H1 (cell line): ENCODE results near the gene ARID2. TPM values are rescaled to one million over a fixed set of nuclear protein-coding genes. Genes with fewer than 3 reads are reported as not detected.

Experiments
- CTCF ChIA-PET: fragments of 300-600 bp; sonication (Branson Sonifier 250); formaldehyde crosslinking; loops from one replicate; lab custom pipeline; 2021; ENCODE audit not compliant: partially characterized antibody; lab: Charles Lee
- POLR2A ChIA-PET: fragments of 300-600 bp; sonication (Branson Sonifier 250); formaldehyde crosslinking; loops from one replicate; lab custom pipeline; 2021; ENCODE audit warnings: inconsistent platforms; ENCODE audit not compliant: partially characterized antibody; lab: Charles Lee
- DNase-seq, 2 experiments: peaks; one replicate each; pipeline versions ENCODE4 v3.0.0 to v3.0.0-alpha.2; 2010 to 2022; ENCODE audit warnings: low spot score in 2 of 2, low read depth in 1 of 2, mixed read lengths in 1 of 2
- FAIRE-seq: peaks from 2 replicates; lab custom pipeline; 2011; peaks lifted over from hg19 to GRCh38; lab: Jason Lieb, UNC
- H2AFZ ChIP-seq: 2 replicates; pipeline ENCODE4 v1.8.1; 2012; ENCODE audit warnings: low read length, inconsistent platforms
- H2AK5ac ChIP-seq: 2 replicates; pipeline ENCODE4 v1.6.1; 2013; ENCODE audit warnings: low read depth, low read length
- H2BK120ac ChIP-seq: replicated peaks from 2 replicates; pipeline ENCODE3; 2013; ENCODE audit warnings: low read depth, low read length, inconsistent platforms
- H2BK12ac ChIP-seq: 2 replicates; pipeline ENCODE4 v1.6.1; 2013; ENCODE audit warnings: low read depth, low read length
- H2BK15ac ChIP-seq: 2 replicates; pipeline ENCODE4 v1.6.1; 2013; ENCODE audit warnings: low read length
- H2BK20ac ChIP-seq: 2 replicates; pipeline ENCODE4 v1.6.1; 2013; ENCODE audit warnings: low read length
- H2BK5ac ChIP-seq: 2 replicates; pipeline ENCODE4 v1.6.1; 2013; ENCODE audit warnings: low read depth, low read length
- H3K14ac ChIP-seq: 2 replicates; pipeline ENCODE4 v1.6.1; 2013; ENCODE audit warnings: inconsistent platforms; ENCODE audit not compliant: insufficient read length
- H3K18ac ChIP-seq: 2 replicates; pipeline ENCODE4 v1.6.1; 2013; ENCODE audit warnings: low read length; ENCODE audit errors: extremely low read depth
- H3K23ac ChIP-seq: 2 replicates; pipeline ENCODE4 v1.6.1; 2013; ENCODE audit warnings: inconsistent platforms; ENCODE audit not compliant: insufficient read length
- H3K23me2 ChIP-seq: 2 replicates; pipeline ENCODE4 v1.6.1; 2013; ENCODE audit warnings: low read depth, low read length
- H3K27ac ChIP-seq: 2 replicates; pipeline ENCODE4 v1.6.1; 2011; ENCODE audit warnings: low read depth, low read length, inconsistent platforms
- H3K27me3 ChIP-seq, 4 experiments: replicated peaks in 1 of 4; 1 replicate in 1 of 4; 2 replicates in 3 of 4; pipeline versions ENCODE4 v1.6.1 to v1.8.1; 2011 to 2013; ENCODE audit warnings: low read length in 3 of 4, mild to moderate bottlenecking in 3 of 4, inconsistent platforms in 2 of 4, mixed read lengths in 2 of 4, moderate library complexity in 1 of 4; ENCODE audit not compliant: control insufficient read depth in 3 of 4, insufficient read depth in 3 of 4; ENCODE audit errors: extremely low read depth in 1 of 4
- H3K36me3 ChIP-seq, 4 experiments: 2 replicates each; pipeline versions ENCODE4 v1.6.1 to v1.8.1; 2011 to 2013; ENCODE audit warnings: mild to moderate bottlenecking in 4 of 4, low read length in 3 of 4, moderate library complexity in 2 of 4, control low read depth in 1 of 4, inconsistent platforms in 1 of 4; ENCODE audit not compliant: insufficient read depth in 4 of 4, control insufficient read depth in 2 of 4
- H3K4ac ChIP-seq: replicated peaks from 2 replicates; pipeline ENCODE3; 2013; ENCODE audit warnings: low read length, low read depth, mixed read lengths, inconsistent platforms; ENCODE audit not compliant: insufficient read length
- H3K4me1 ChIP-seq, 4 experiments: replicated peaks in 1 of 4; 1 replicate in 1 of 4; 2 replicates in 3 of 4; pipeline versions ENCODE4 v1.6.1 to v1.8.1; 2011 to 2013; ENCODE audit warnings: low read length in 3 of 4, inconsistent platforms in 2 of 4, mixed read lengths in 1 of 4; ENCODE audit not compliant: insufficient read depth in 4 of 4, control insufficient read depth in 3 of 4
- H3K4me2 ChIP-seq, 2 experiments: 2 replicates each; pipeline versions ENCODE4 v1.6.1 to v1.8.1; 2011 to 2013; ENCODE audit warnings: low read depth in 2 of 2, low read length in 2 of 2, control low read depth in 1 of 2, inconsistent platforms in 1 of 2, mild to moderate bottlenecking in 1 of 2; ENCODE audit not compliant: insufficient read depth in 1 of 2
- H3K4me3 ChIP-seq, 4 experiments: fragments of 200-600, 300-600 bp in 1 of 4; sonication (generic), shearing (Covaris generic), sonication (Bioruptor Twin) in 1 of 4; 2 replicates each; pipeline versions ENCODE4 v1.5.1 to v1.8.1; 2011 to 2016; ENCODE audit warnings: low read length in 4 of 4, low read depth in 3 of 4, control low read depth in 2 of 4, inconsistent platforms in 2 of 4, mild to moderate bottlenecking in 2 of 4, mixed read lengths in 1 of 4, moderate library complexity in 1 of 4; ENCODE audit not compliant: insufficient read depth in 2 of 4; ENCODE audit errors: extremely low read depth in 1 of 4
- H3K56ac ChIP-seq: replicated peaks from 2 replicates; pipeline ENCODE3; 2013; ENCODE audit warnings: low read depth, mild to moderate bottlenecking, mixed read lengths, low read length, inconsistent platforms; ENCODE audit not compliant: insufficient read length
- H3K79me1 ChIP-seq: 2 replicates; pipeline ENCODE4 v1.6.1; 2013; ENCODE audit warnings: low read depth, low read length, control low read depth
- H3K79me2 ChIP-seq, 2 experiments: 2 replicates each; pipeline versions ENCODE4 v1.6.1 to v1.8.1; 2012 to 2013; ENCODE audit warnings: low read length in 2 of 2, mild to moderate bottlenecking in 2 of 2, inconsistent platforms in 1 of 2; ENCODE audit not compliant: insufficient read depth in 2 of 2, control insufficient read depth in 1 of 2
- H3K9ac ChIP-seq, 4 experiments: replicated peaks in 1 of 4; 1 replicate in 1 of 4; 2 replicates in 3 of 4; pipeline versions ENCODE4 v1.6.1 to v1.8.1; 2011 to 2013; ENCODE audit warnings: low read depth in 3 of 4, low read length in 3 of 4, control low read depth in 2 of 4, mild to moderate bottlenecking in 2 of 4, moderate library complexity in 2 of 4, inconsistent platforms in 1 of 4; ENCODE audit errors: extremely low read depth in 1 of 4
- H3K9me3 ChIP-seq, 2 experiments: 2 replicates each; pipeline versions ENCODE4 v1.6.1 to v1.8.1; 2012 to 2013; ENCODE audit warnings: mild to moderate bottlenecking in 2 of 2, moderate library complexity in 2 of 2, control low read depth in 1 of 2, inconsistent platforms in 1 of 2, low read depth in 1 of 2, low read length in 1 of 2, mixed read lengths in 1 of 2; ENCODE audit not compliant: insufficient read depth in 2 of 2
- H4K20me1 ChIP-seq, 2 experiments: replicated peaks in 1 of 2; 2 replicates each; pipeline versions ENCODE3 to v1.8.1; 2011 to 2013; ENCODE audit warnings: inconsistent platforms in 2 of 2, low read length in 2 of 2, mild to moderate bottlenecking in 1 of 2; ENCODE audit not compliant: insufficient read depth in 2 of 2, control insufficient read depth in 1 of 2
- H4K5ac ChIP-seq: 2 replicates; pipeline ENCODE4 v1.6.1; 2013; ENCODE audit warnings: low read length, low read depth, mixed read lengths, inconsistent platforms; ENCODE audit not compliant: insufficient read length
- H4K8ac ChIP-seq: 2 replicates; pipeline ENCODE4 v1.8.0; 2013; ENCODE audit warnings: mild to moderate bottlenecking, moderate library complexity, low read length, inconsistent platforms; ENCODE audit not compliant: insufficient read depth; ENCODE audit errors: extremely low read depth
- H4K91ac ChIP-seq: replicated peaks from 2 replicates; pipeline ENCODE3; 2013; ENCODE audit warnings: low read length, mixed read lengths, inconsistent platforms; ENCODE audit not compliant: insufficient read length
- ATF3 ChIP-seq: IDR thresholded peaks from 2 replicates; pipeline ENCODE4 v1.6.1; 2011; ENCODE audit warnings: low read depth, mild to moderate bottlenecking, low read length; ENCODE audit not compliant: insufficient read depth
- CEBPB ChIP-seq: IDR thresholded peaks from 2 replicates; pipeline ENCODE4 v1.6.1; 2012; ENCODE audit warnings: low read depth, low read length
- E2F6 ChIP-seq: IDR thresholded peaks from 2 replicates; pipeline ENCODE4 v1.6.1; 2012; ENCODE audit warnings: inconsistent platforms
- FOSL1 ChIP-seq: IDR thresholded peaks from 2 replicates; pipeline ENCODE4 v1.6.1; 2011; ENCODE audit warnings: mild to moderate bottlenecking, low read depth, low read length, moderate library complexity; ENCODE audit not compliant: insufficient read depth
- GABPA ChIP-seq: IDR thresholded peaks from 2 replicates; pipeline ENCODE4 v1.6.1; 2011; ENCODE audit warnings: mild to moderate bottlenecking, low read length, moderate library complexity, borderline replicate concordance; ENCODE audit not compliant: insufficient read depth
- HDAC2 ChIP-seq, 2 experiments: fragments of 300-600 bp in 1 of 2; sonication (generic) in 1 of 2; IDR thresholded peaks; 2 replicates each; pipeline ENCODE4 v1.6.1; 2011 to 2012; ENCODE audit warnings: low read depth in 2 of 2, low read length in 2 of 2, mild to moderate bottlenecking in 2 of 2, moderate library complexity in 2 of 2, borderline replicate concordance in 1 of 2, inconsistent platforms in 1 of 2
- NRF1 ChIP-seq: IDR thresholded peaks from 2 replicates; pipeline ENCODE4 v1.6.1; 2011; ENCODE audit warnings: mild to moderate bottlenecking, low read depth, low read length, improper control_type of control experiment
- RXRA ChIP-seq: IDR thresholded peaks from 2 replicates; pipeline ENCODE4 v1.6.1; 2011; ENCODE audit warnings: low read depth, mild to moderate bottlenecking, low read length, moderate library complexity; ENCODE audit not compliant: insufficient read depth
- SP2 ChIP-seq: IDR thresholded peaks from 2 replicates; pipeline ENCODE4 v1.6.1; 2012; ENCODE audit warnings: mild to moderate bottlenecking, low read length, inconsistent platforms
- SUZ12 ChIP-seq: fragments of 200-600 bp; sonication (generic); IDR thresholded peaks from 2 replicates; pipeline ENCODE4 v1.6.1; 2012; ENCODE audit warnings: mild to moderate bottlenecking, inconsistent platforms, low read length, moderate library complexity, mixed read lengths
- ZNF274 ChIP-seq: IDR thresholded peaks from 2 replicates; pipeline ENCODE4 v1.7.0; 2012; ENCODE audit warnings: low read length, borderline replicate concordance; ENCODE audit errors: extremely low read depth
- WGBS, 2 experiments: shearing (Covaris generic) in 1 of 2; methylation state at CpG; one replicate each; pipeline versions ENCODE4 v1.1.6 to v1.1.7; 2013 to 2015; ENCODE audit warnings: low lambda C conversion rate in 2 of 2, mixed read lengths in 2 of 2, inconsistent platforms in 1 of 2, low coverage in 1 of 2, missing lambda C conversion rate in 1 of 2; ENCODE audit not compliant: insufficient replicate concordance in 2 of 2, insufficient coverage in 1 of 2, insufficient read length in 1 of 2; ENCODE audit errors: extremely low coverage in 1 of 2, missing lambda C conversion rate in 1 of 2; 5-methylcytosine and 5-hydroxymethylcytosine counted together
- polyA plus RNA-seq, 7 experiments: library from polyadenylated mRNA; depleted of rRNA in 3 of 7; stranded (reverse) in 5 of 7; unstranded in 2 of 7; fragments of >200 nt in 5 of 7; fragments of 200-250 nt in 2 of 7; gene quantifications; 1 replicate in 5 of 7; 2 replicates in 1 of 7; 4 replicates in 1 of 7; pipeline versions ENCODE4 v1.2.1 to v1.2.3, GENCODE V29; 2011 to 2013; ENCODE audit warnings: missing spikeins in 2 of 7, mixed read lengths in 2 of 7
- total RNA-seq: library from RNA; stranded (reverse); fragmentation: NEBNext Ultra II Directional; extraction: Animal tissue kit (Norgen Biotek cat#: 25700); gene quantifications from 2 replicates; pipeline ENCODE4 v1.2.1, GENCODE V29; 2021
- TF ChIP-seq, protein P1 (sequence below): IDR thresholded peaks from 2 replicates; pipeline ENCODE4 v1.6.1; 2012; ENCODE audit warnings: inconsistent platforms

Gene ARID2
- total and polyA plus RNA-seq, 2 of the 8 experiments (the other 6 are each of a cell fraction or from before 2014, with no cell fraction given), result 32.0 to 45.2 TPM

- H2BK15ac ChIP-seq, result no peak overlapping the region
- no peaks in the 10 kb centered on the region for H3K79me2 ChIP-seq
- no peak overlapping the region for H2AFZ ChIP-seq
- no peak overlapping the region for H3K27ac ChIP-seq
- POLR2A ChIA-PET, result interaction anchor here (1.3 to 1.8 kb wide), 2 partner anchors 13 to 18 kb away, joined by 4 read pairs; no protein-coding TSS in a partner anchor
- H3K4me3 ChIP-seq, result no peak overlapping the region
- H3K23ac ChIP-seq, result no peak overlapping the region
- WGBS, 2 experiments, result 100% methylated on average over 2 of the region's 2 CpGs; no CpG with 5 or more reads in 1 of the 2 experiments
- H2BK20ac ChIP-seq, result no peak overlapping the region
- no peaks in the 10 kb centered on the region for H3K79me1 ChIP-seq
- H3K9me3 ChIP-seq, result no peaks in the 10 kb centered on the region
- no peaks in the 10 kb centered on the region for H3K27me3 ChIP-seq
- H3K36me3 ChIP-seq, result peaks cover 0 to 2% (median 0%) of the 10 kb centered on the region in 4 experiments; a peak in 1 of 8 replicates
- no peak overlapping the region for H3K4ac ChIP-seq
- FAIRE-seq, result no peak
- H2BK120ac ChIP-seq, result no peak overlapping the region
- no peak overlapping the region for H3K9ac ChIP-seq
- H2BK12ac ChIP-seq, result no peak overlapping the region
- no peaks in the 10 kb centered on the region for H4K20me1 ChIP-seq
- no peak overlapping the region for H3K18ac ChIP-seq
- H4K5ac ChIP-seq, result no peak overlapping the region
- no peak for DNase-seq
- H3K23me2 ChIP-seq, result no peaks in the 10 kb centered on the region
- no peak overlapping the region for H3K56ac ChIP-seq
- no peak overlapping the region for H3K4me2 ChIP-seq
- CTCF ChIA-PET, result interaction anchor here (0.6 to 1.7 kb wide), 2 partner anchors 11 to 148 kb away, joined by 4 to 6 read pairs; no protein-coding TSS in a partner anchor
- H3K4me1 ChIP-seq, result no peaks in the 10 kb centered on the region
- H2AK5ac ChIP-seq, result no peak overlapping the region
- H3K14ac ChIP-seq, result no peak overlapping the region
- no peak overlapping the region for H4K91ac ChIP-seq
- no peak overlapping the region for H2BK5ac ChIP-seq
- H4K8ac ChIP-seq, result no peak overlapping the region
- TF ChIP-seq RXRA (no peak), E2F6 (no peak), ATF3 (no peak), SP2 (no peak), NRF1 (no peak), CEBPB (no peak), SUZ12 (no peak), HDAC2 (IDR thresholded peaks at IDR 0.05; ENCODE audit: borderline replicate concordance in 1 of 2, low read depth in 2 of 2, low read length in 2 of 2) (no peak), GABPA (no peak), ZNF274 (no peak), FOSL1 (no peak)
- TF ChIP-seq, protein P1, sequence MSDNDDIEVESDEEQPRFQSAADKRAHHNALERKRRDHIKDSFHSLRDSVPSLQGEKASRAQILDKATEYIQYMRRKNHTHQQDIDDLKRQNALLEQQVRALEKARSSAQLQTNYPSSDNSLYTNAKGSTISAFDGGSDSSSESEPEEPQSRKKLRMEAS, result no peak
These were observed 185.9 kb downstream of the ARID2 start for GRCh38 chr12:45915405-45915804.
